NCI-H446 (cell line): ENCODE results near the gene KLHL6.
A peak's percentile ranks its signal among the peaks of the same experiment; 100 is the strongest.

Experiments
- DNase-seq, 2 experiments: peaks; one replicate each; lab custom pipeline; 2025; lab: John Stamatoyannopoulos, UW

The KLHL6 gene

GRCh38 chr3:183503746-183504145, 51.8 kb downstream of the KLHL6 start:
- DNase-seq = no peak

- DNase-seq = peak in 1 of 2 experiments; percentile 21
These were observed 53.0 kb downstream of the KLHL6 start for GRCh38 chr3:183502237-183503181.

GRCh38 chr3:183500981-183501704, 54.4 kb downstream of the KLHL6 start:
- DNase-seq = no peak

- no peak for DNase-seq
These were observed 55.2 kb downstream of the KLHL6 start for GRCh38 chr3:183500319-183500718.

- DNase-seq = no peak
These were observed 56.9 kb downstream of the KLHL6 start for GRCh38 chr3:183498634-183499033.

- no peak for DNase-seq
These were observed 58.2 kb downstream of the KLHL6 start for GRCh38 chr3:183497313-183497712.

- DNase-seq = no peak
These were observed 59.2 kb downstream of the KLHL6 start for GRCh38 chr3:183496311-183496710.

- no peak for DNase-seq
These were observed 61.2 kb downstream of the KLHL6 start for GRCh38 chr3:183494341-183494740.

- no peak for DNase-seq
These were observed 62.0 kb downstream of the KLHL6 start for GRCh38 chr3:183493296-183494045.

- DNase-seq = no peak
These were observed 62.7 kb downstream of the KLHL6 start for GRCh38 chr3:183492849-183493179.

- no peak for DNase-seq
These were observed 63.3 kb downstream of the KLHL6 start for GRCh38 chr3:183491923-183492848.

GRCh38 chr3:183491109-183491922, 64.2 kb downstream of the KLHL6 start:
- no peak for DNase-seq

- DNase-seq = no peak
These were observed 64.9 kb downstream of the KLHL6 start for GRCh38 chr3:183490653-183491052.

- DNase-seq = no peak
These were observed 65.3 kb downstream of the KLHL6 start for GRCh38 chr3:183490211-183490601.

- no peak for DNase-seq
These were observed 65.9 kb downstream of the KLHL6 start for GRCh38 chr3:183489455-183490210.

- no peak for DNase-seq
These were observed 67.2 kb downstream of the KLHL6 start for GRCh38 chr3:183488343-183488742.

- DNase-seq = no peak
These were observed 67.6 kb downstream of the KLHL6 start for GRCh38 chr3:183487896-183488295.

GRCh38 chr3:183487016-183487415, 68.5 kb downstream of the KLHL6 start:
- DNase-seq = no peak

GRCh38 chr3:183486472-183486871, 69.0 kb downstream of the KLHL6 start:
- no peak for DNase-seq

- no peak for DNase-seq
These were observed 69.9 kb downstream of the KLHL6 start for GRCh38 chr3:183485585-183485984.
